Superior temporal gyrus (tissue), 1 donor: ENCODE data around the gene GLB1L2.
"Not testable (repeated sequence)": the region's sequence is repeated elsewhere in the genome, so short reads cannot be mapped to it uniquely, and the experiment has no call there.

ENCODE experiments used
- DNase-seq: peaks from one replicate; pipeline ENCODE4 v3.0.0-alpha.2; 2016; ENCODE audit errors: extremely low spot score

GLB1L2 gene

GRCh38 chr11:134331354-134332188 is at the start of gene GLB1L2:
Gene GLB1L2, plus strand, starts transcription at chr11:134331988. Its CDS starts 74 bp downstream, at chr11:134332062.
- peak; percentile 60 for DNase-seq

GRCh38 chr11:134282121-134283045 is 49.4 kb upstream of the GLB1L2 start:
- DNase-seq, result no peak

- DNase-seq, result no peak
Measured at GRCh38 chr11:134283461-134284230, 48.1 kb upstream of the GLB1L2 start.

- not testable (repeated sequence) for DNase-seq
Measured at GRCh38 chr11:134284349-134284748, 47.4 kb upstream of the GLB1L2 start.

- no peak for DNase-seq
Measured at GRCh38 chr11:134287561-134287960, 44.2 kb upstream of the GLB1L2 start.

GRCh38 chr11:134288486-134288885 is 43.3 kb upstream of the GLB1L2 start:
- DNase-seq, result no peak

GRCh38 chr11:134289167-134289566 is 42.6 kb upstream of the GLB1L2 start:
- DNase-seq, result no peak

GRCh38 chr11:134289789-134290188 is 42.0 kb upstream of the GLB1L2 start:
- no peak for DNase-seq

- no peak for DNase-seq
Measured at GRCh38 chr11:134290646-134291045, 41.1 kb upstream of the GLB1L2 start.

- DNase-seq, result no peak
Measured at GRCh38 chr11:134291196-134291595, 40.6 kb upstream of the GLB1L2 start.

- DNase-seq, result no peak
Measured at GRCh38 chr11:134292661-134293060, 39.1 kb upstream of the GLB1L2 start.

- DNase-seq, result no peak
Measured at GRCh38 chr11:134293119-134294113, 38.4 kb upstream of the GLB1L2 start.

- no peak for DNase-seq
Measured at GRCh38 chr11:134294664-134295063, 37.1 kb upstream of the GLB1L2 start.

- no peak for DNase-seq
Measured at GRCh38 chr11:134312223-134312622, 19.6 kb upstream of the GLB1L2 start.

GRCh38 chr11:134312807-134313206 is 19.0 kb upstream of the GLB1L2 start:
- DNase-seq, result no peak

GRCh38 chr11:134313379-134313778 is 18.4 kb upstream of the GLB1L2 start:
- no peak for DNase-seq

GRCh38 chr11:134313821-134314607 is 17.8 kb upstream of the GLB1L2 start:
- no peak for DNase-seq

GRCh38 chr11:134317103-134317502 is 14.7 kb upstream of the GLB1L2 start:
- no peak for DNase-seq

GRCh38 chr11:134321373-134321772 is 10.4 kb upstream of the GLB1L2 start:
- DNase-seq, result not testable (repeated sequence)

- DNase-seq, result no peak
Measured at GRCh38 chr11:134322553-134322952, 9.2 kb upstream of the GLB1L2 start.
